ENCODE measurements around the gene SNRPB2. TPM values are rescaled to one million over a fixed set of nuclear protein-coding genes. Genes with fewer than 3 reads are reported as not detected.
A peak's percentile ranks its signal among the peaks of the same experiment; 100 is the strongest.

SNRPB2 gene
- total RNA-seq, 1 experiment from 2014 or later: 59.8 TPM

- DNase-seq (ENCODE audit: low read depth): no peak
Measured at GRCh38 chr20:16732506-16733152, 2.8 kb downstream of the SNRPB2 start.

GRCh38 chr20:16740365-16741072 lies 10.7 kb downstream of the SNRPB2 start:
- DNase-seq (ENCODE audit: low read depth): no peak

DNA sequence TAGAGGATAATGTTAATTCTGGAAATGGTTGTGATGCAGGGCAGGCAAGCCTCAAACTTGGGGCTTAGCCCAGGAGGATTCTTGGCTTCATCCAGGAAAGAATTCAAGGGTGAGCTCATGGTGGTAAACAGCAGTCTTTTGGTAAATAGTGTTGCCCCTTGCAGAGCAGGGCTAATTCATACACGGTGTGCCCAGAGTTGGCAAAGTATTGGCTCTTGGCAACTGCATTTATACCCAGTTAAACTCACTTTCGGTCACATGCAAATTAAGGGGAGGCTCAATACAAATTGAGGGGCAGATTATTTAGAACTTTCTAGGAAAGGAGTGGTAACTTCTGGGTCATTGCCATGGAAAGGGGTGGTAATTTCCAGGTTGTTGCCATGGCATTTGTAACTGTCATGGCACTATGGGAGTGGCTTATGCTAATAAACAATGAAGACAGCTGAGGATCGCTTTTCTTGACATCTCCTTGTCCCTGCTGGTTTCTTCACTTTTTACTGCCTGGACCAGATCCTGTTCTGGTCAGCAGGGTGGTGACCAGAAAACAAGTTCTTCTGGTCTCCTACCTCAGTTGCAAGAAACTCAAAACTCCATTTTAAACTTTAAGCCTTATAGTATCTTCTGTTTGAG lies 14.5 kb downstream of the SNRPB2 start:
- no peak for DNase-seq (ENCODE audit: low read depth)

GRCh38 chr20:16745204-16745603 lies 15.4 kb downstream of the SNRPB2 start:
- no peak for DNase-seq (ENCODE audit: low read depth)

- no peak for DNase-seq (ENCODE audit: low read depth)
Measured at GRCh38 chr20:16747291-16747811, 17.5 kb downstream of the SNRPB2 start.

GRCh38 chr20:16748308-16748900 lies 18.6 kb downstream of the SNRPB2 start, which contains the start of gene OTOR:
Gene OTOR, plus strand, starts transcription at chr20:16748358. Its CDS starts 44 bp downstream, at chr20:16748402.
- DNase-seq (ENCODE audit: low read depth): no peak

DNA sequence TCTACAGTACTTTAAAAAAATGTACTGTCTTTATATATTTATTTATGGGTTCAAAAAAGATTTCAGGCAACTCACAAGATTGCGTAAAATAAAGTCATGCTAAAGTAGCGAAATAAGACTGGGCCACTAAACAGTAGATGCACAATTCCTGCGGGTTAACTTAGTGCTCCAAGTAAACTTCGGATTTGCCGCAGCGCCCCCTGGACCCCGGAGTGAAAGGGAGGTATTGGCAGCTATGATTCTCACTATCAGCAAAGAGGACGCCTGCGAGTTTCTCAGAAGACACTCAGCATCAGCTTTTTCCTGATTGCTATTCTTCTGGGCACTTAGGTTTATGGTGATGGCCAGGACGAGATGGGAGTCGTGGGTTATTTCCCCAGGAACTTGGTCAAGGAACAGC lies 19.7 kb downstream of the SNRPB2 start:
- no peak for DNase-seq (ENCODE audit: low read depth)

DNA sequence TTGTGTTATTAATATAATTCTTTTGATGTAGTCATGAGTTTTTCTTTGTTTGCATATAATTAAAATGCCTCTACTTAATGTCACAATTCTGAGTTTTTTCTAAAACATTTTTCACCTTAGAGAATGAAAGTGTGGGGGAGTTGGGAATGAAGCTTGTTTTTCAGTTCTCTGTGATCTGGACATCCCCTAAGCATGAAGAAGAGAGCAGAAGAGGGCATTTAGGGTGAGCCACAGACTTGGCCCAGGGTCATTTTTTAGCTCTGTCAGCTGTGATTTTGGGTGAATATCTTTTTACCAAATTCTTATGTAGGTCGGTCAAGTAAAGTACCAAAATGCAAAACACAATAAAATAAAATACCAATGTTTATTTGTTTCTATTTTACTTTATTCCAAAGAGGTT lies 22.3 kb downstream of the SNRPB2 start:
- DNase-seq (ENCODE audit: low read depth): no peak

DNA sequence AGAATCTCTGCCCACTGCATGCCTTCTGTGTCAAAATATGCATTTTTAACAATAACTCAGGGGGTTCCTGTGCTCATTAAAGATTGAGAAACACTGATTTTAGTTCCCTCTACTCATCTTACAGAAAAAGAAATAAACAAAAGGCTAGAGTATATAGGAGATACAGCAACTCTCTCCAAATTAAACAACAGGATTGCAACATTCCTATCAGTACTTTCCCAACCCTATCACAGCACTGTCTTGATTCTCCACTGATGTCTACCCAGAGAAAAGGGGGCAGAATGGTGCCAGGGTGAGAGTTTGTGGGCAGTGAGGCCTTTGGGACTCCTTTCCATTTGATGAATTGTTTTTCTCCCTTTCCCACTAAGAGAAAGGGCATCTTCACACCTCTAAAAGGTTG lies 23.1 kb downstream of the SNRPB2 start:
- DNase-seq (ENCODE audit: low read depth): no peak

DNA sequence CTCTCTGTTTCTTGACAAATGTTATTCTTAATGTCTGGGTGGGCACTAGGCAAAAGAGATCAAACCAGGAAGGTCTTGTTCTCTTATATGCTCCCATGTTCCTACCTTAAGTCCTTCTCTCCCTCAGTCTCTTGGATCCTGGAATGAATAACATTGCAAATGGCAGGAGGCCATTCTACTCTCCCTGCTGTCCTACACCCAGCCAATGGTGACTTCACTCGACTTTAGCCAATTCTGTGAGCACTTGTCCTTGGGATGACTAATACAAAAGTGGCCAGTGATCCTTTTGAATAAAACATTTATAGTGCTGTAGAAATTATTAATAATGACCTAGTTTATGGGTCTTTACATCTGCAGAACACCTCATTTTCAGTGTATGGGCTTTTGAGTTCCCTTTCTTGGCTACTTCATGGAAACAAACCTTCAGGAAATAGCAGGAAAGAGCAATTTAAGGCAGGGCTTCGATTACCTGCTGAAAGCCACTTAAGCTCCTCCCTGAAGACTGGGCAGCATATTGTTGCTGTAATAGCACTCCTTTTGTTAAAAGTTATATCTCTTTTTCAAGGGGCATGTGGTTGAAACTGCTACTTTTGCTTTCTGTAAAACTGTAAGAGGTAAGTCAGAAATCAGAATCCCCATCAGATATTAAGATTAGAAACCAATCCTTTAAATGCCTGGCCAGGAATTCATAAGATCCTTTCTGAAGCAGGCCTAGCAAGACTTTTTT lies 28.8 kb downstream of the SNRPB2 start:
- no peak for DNase-seq (ENCODE audit: low read depth)

GRCh38 chr20:16759181-16759563 lies 29.3 kb downstream of the SNRPB2 start:
- peak; percentile 1 for DNase-seq (ENCODE audit: low read depth)

DNA sequence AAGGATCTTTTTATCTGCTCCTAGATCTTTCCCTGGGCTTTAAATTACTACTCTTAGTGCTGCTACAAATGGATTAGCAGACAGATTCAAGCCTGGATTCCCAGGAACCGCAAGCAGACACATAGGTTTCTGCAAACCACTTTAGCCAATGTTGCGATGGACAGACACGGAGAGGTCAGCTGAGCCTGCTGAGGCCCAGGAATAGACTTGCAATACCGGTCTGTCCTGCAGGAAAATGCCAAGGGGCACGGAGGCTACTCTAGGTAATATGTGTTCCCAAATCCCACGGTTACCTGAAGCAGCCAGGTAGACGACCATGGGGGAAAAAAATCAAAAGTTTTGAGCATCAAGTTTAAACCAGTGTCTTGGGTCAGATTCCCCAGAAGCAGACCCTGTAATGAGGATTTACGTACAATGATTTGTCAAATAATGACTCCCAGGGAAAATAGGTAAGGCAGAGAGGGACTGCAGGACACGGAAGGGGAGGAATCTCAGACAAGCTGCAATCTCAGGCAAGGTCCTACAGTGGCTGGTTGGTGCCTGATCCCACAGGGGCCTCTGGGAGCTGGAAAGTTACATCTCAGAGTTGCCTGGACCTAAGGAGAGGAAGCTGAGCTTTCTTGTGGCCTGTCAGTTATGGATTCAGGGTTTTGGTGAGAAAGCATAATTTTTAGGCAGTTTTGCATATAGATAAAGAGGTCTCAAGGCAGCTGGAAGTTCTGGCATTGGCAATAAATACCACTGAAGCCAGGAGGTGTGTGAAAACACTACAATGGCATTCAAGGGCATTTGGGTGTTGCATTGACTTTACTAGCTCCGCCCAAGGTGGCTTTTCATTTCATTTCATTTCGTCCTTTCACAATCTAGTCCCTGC lies 30.8 kb downstream of the SNRPB2 start:
- DNase-seq (ENCODE audit: low read depth): no peak

DNA sequence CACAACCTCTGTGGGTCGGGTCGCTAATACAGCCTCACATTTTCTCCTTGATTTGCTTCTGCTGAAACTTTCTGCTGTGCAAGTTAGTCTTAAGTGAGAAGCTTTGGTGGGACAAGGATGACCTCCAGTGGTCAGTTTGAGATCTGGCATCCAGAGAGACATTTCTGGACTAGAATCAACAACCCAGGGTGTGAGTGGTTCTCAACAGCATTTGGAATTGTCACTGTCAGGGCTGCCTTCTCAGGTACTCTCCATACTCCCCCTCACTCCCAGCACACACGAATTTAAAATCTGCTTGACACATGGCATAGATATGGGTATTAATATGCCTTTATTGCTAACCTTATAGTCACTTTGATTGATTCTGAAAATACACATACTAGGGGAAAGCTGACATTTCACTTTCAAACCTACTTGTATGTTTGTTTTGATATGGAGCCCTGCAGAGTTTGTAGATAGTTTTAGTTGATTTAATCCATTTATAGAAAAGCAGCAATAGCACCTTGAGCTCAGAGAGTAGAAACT lies 31.5 kb downstream of the SNRPB2 start:
- DNase-seq (ENCODE audit: low read depth): peak; percentile 59

DNA sequence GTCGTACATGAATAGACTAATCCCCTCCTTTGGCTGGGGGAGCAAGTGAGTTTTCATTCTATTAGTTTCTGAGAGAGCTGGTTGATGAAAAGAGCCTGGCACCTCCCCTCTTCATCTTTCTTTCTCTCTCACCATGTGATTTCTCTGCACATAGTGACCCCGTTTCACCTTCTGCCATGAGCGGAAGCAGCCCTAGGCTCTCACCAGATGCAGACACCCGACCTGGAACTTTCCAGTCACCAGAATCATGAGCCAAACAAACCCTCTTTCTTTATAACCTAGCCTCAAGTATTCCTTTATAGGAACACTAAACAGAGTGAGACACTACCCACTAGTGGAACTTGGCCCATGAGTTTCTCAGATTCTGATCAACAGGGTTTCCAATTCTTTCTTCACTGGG lies 34.7 kb downstream of the SNRPB2 start:
- DNase-seq (ENCODE audit: low read depth): no peak

- DNase-seq (ENCODE audit: low read depth): no peak
Measured at GRCh38 chr20:16771213-16771612, 41.4 kb downstream of the SNRPB2 start.

DNA sequence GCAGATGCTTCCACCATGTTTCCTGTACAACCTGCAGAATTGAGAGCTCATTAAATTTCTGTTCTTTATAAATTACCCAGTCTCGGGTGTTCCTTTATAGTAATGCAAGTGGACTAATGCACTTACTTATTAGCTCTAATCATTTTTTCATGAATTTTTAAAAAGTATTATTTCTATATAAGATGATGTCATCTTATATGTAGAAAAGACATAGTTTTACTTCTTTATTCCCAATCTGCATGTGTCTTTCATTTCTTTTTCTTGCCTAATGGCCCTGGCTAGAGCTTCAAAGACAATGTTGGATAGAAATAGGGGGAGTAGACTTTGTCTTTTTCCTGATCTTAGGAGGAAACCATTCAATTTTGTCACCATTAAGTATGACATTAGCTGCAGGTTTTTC lies 46.1 kb downstream of the SNRPB2 start:
- DNase-seq (ENCODE audit: low read depth): no peak

GRCh38 chr20:16777126-16777525 lies 47.3 kb downstream of the SNRPB2 start:
- DNase-seq (ENCODE audit: low read depth): no peak

DNA sequence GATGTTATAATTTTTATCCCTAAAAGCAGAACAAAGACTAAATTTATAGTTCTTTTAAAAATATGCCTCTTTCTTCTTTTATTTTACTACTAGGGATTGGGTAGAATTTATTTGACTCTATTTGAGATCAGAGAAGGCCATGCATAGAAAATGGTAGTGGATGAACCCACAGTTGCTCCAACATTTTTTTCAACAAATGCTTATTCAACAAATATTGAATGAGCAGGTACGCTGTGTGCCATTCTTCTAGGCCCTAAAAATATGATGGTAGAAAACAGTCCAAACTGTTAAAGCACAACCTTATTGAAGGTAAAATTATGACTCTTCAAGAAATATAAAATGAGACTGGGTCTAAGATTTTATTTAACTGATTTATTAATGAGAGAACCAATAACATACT lies 48.3 kb downstream of the SNRPB2 start:
- DNase-seq (ENCODE audit: low read depth): no peak

- DNase-seq (ENCODE audit: low read depth): no peak
Measured at GRCh38 chr20:16781496-16781895, 51.7 kb downstream of the SNRPB2 start.

GRCh38 chr20:16785226-16785625 lies 55.4 kb downstream of the SNRPB2 start:
- DNase-seq (ENCODE audit: low read depth): peak; percentile 8
